GM18861 (cell line): ENCODE data around the gene MEX3B.
"Not testable (repeated sequence)": the region's sequence is repeated elsewhere in the genome, so short reads cannot be mapped to it uniquely, and the experiment has no call there.

Experiments used
- ATAC-seq: cut with Tn5 transposase; IDR thresholded peaks from one replicate; pipeline ENCODE4 v1.9.1; 2021; ENCODE audit not compliant: unreplicated experiment

MEX3B gene

GRCh38 chr15:82014989-82015388 is 30.8 kb downstream of the MEX3B start:
- no peak for ATAC-seq

DNA sequence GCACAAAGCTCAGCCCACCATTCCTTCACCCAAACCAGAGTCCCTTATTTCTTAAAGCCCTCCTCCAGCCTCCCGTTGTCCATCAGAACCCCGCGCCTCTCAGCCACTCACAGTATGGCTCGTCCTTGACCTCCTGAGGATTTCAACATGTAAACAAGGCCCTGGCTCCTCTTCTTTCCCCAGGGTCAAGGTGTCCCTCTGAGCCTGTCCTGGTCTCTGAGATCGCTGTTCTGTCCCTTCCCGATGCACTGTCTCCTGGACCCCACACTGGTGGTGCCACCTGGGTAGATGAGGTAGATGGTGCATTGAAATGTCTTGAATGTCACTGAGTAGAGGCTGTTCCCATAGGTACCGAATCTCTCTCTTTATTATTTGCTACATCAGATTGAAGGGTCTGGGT is 32.9 kb downstream of the MEX3B start:
- ATAC-seq, result no peak

- ATAC-seq, result no peak
Measured at GRCh38 chr15:82005239-82005638, 40.6 kb downstream of the MEX3B start.

DNA sequence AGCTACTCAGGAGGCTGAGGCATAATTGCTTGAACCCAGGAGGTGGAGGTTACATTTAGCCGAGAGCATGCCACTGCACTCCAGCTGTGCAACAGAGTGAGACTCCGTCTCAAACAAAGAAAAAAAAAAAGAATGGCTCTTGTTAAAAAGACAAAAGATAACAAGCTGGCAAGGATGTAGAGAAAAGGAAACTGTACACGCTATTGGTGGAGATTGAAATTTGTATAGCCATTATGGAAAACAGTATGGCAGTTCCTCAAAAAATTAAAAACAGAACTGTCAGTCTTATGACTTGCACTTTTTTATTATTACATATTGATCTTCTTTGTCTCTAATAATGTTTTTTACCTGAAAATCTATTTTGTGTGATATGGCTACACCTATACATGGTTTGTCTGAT is 41.9 kb downstream of the MEX3B start:
- no peak for ATAC-seq

- not testable (repeated sequence) for ATAC-seq
Measured at GRCh38 chr15:81995081-81995480, 50.7 kb downstream of the MEX3B start.

DNA sequence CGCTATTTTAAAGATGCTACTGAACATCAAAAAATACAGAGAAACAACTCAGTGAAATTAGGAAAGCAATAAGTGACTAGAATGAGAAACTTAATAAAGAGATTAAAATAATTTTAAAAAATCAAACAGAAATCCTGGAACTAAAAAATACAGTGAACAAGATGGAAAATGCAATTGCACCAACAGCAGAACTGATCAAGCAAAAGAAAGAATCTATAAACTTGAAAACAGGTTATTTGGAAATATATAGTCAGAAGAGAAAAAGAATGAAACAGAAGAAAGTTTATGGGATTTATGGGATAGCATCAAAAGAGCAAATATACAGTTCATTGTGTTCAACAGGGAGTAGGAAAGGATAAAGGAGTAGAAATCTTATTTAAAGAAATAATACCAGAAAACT is 53.3 kb downstream of the MEX3B start:
- no peak for ATAC-seq
